ENCODE measurements around the gene RABGAP1L. TPM values are rescaled to one million over a fixed set of nuclear protein-coding genes. Genes with fewer than 3 reads are reported as not detected.

Gene RABGAP1L
- total RNA-seq, 4 donors from 2014 or later: 38.8 to 54.7 (median 50.5) TPM

- TF ChIP-seq, protein P1, sequence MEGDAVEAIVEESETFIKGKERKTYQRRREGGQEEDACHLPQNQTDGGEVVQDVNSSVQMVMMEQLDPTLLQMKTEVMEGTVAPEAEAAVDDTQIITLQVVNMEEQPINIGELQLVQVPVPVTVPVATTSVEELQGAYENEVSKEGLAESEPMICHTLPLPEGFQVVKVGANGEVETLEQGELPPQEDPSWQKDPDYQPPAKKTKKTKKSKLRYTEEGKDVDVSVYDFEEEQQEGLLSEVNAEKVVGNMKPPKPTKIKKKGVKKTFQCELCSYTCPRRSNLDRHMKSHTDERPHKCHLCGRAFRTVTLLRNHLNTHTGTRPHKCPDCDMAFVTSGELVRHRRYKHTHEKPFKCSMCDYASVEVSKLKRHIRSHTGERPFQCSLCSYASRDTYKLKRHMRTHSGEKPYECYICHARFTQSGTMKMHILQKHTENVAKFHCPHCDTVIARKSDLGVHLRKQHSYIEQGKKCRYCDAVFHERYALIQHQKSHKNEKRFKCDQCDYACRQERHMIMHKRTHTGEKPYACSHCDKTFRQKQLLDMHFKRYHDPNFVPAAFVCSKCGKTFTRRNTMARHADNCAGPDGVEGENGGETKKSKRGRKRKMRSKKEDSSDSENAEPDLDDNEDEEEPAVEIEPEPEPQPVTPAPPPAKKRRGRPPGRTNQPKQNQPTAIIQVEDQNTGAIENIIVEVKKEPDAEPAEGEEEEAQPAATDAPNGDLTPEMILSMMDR (IDR thresholded peaks at IDR 0.05): no peak
- TF ChIP-seq POLR2A (IDR thresholded peaks at IDR 0.05): no peak
- intact Hi-C loops (cut with DNase I; ENCODE audit: low total_unique reads): no loop called here
- H3K4me3 ChIP-seq (ENCODE audit: low read depth, poor library complexity, severe bottlenecking): no peak overlapping the region
- no peak for DNase-seq (ENCODE audit: low spot score in 2 of 2)
- WGBS, 2 donors: 64 to 66% methylated on average over 2 of the region's 2 CpGs
Observed at GRCh38 chr1:175003521-175003920, 844.2 kb downstream of the RABGAP1L start.

DNA sequence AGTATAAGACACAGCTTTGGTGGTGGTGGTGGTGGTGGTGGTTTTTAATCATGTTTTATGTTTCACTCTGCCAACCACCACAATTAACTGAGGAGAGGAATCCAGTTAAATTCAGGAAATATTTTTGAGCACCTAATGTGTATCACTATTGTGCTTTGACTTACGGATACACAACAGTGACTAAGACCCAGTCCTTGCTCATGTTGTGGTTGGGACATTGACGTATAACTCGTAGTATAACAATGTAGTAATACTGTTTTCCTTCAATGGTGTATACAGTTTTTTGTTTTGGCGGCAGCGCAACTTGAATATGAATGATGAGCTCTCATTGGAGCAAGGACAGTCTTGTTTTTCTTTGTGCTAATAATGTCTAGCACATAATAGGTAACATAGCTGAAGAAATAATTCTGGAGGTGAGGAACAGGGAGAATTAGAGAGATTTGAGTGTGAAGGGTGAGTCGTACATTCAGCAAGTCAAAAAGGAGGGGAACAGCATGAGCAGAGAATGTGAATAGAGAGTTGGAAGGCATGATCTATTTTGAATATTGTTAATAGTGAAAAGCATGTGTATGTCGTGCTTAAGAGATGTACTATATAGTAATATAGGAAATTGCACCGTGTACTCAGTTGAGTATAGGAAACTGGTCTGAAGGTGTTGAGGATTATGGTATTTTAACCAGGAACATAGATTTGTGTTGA is 845.9 kb downstream of the RABGAP1L start:
- no peak overlapping the region for H3K4me3 ChIP-seq (ENCODE audit: low read depth, poor library complexity, severe bottlenecking)
- no peak for DNase-seq (ENCODE audit: low spot score in 2 of 2)
- TF ChIP-seq POLR2A (IDR thresholded peaks at IDR 0.05): no peak
- TF ChIP-seq, protein P1 (IDR thresholded peaks at IDR 0.05): no peak
- intact Hi-C loops (cut with DNase I; ENCODE audit: low total_unique reads): no loop called here
- 88 to 90% methylated on average over 8 of the region's 8 CpGs for WGBS, 2 donors

GRCh38 chr1:175009532-175009931 is 850.2 kb downstream of the RABGAP1L start:
- H3K4me3 ChIP-seq (ENCODE audit: low read depth, poor library complexity, severe bottlenecking): no peak overlapping the region
- DNase-seq (ENCODE audit: low spot score in 2 of 2): no peak
- TF ChIP-seq, protein P1 (IDR thresholded peaks at IDR 0.05): no peak
- TF ChIP-seq POLR2A (IDR thresholded peaks at IDR 0.05): no peak
- WGBS, 2 donors: 83 to 88% methylated on average over 10 of the region's 10 CpGs
- intact Hi-C loops (cut with DNase I; ENCODE audit: low total_unique reads): no loop called here

- no peak for DNase-seq (ENCODE audit: low spot score in 2 of 2)
- TF ChIP-seq, protein P1 (IDR thresholded peaks at IDR 0.05): no peak
- no peak for TF ChIP-seq POLR2A (IDR thresholded peaks at IDR 0.05)
- intact Hi-C loops (cut with DNase I; ENCODE audit: low total_unique reads): no loop called here
- H3K4me3 ChIP-seq (ENCODE audit: low read depth, poor library complexity, severe bottlenecking): no peak overlapping the region
- WGBS, 2 donors: 52 to 72% methylated on average over 1 of the region's 1 CpG
Observed at GRCh38 chr1:175013445-175013844, 854.1 kb downstream of the RABGAP1L start.

DNA sequence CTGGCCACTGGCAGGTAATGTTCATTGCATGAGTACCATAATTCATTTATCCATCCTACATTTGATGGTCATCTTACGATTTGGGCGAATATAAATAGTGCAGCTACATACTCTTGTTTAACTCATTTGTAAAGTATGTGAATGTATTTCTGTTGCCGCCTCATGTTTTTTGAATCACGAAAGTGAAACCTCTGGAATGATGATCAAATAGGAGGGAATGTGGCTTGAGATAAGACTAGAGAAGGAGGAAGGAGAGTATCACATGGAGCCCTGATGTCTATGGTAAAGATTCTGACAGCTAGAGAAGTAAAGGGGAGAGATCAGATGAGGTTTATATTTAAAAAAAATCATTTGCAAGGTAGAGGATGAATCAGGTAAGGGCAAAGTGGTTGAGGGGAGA is 855.9 kb downstream of the RABGAP1L start:
- intact Hi-C loops (cut with DNase I; ENCODE audit: low total_unique reads): no loop called here
- H3K4me3 ChIP-seq (ENCODE audit: low read depth, poor library complexity, severe bottlenecking): no peak overlapping the region
- 94 to 95% methylated on average over 4 of the region's 4 CpGs for WGBS, 2 donors
- no peak for DNase-seq (ENCODE audit: low spot score in 2 of 2)
- no peak for TF ChIP-seq POLR2A (IDR thresholded peaks at IDR 0.05)
- TF ChIP-seq, protein P1 (IDR thresholded peaks at IDR 0.05): no peak

GRCh38 chr1:175019524-175019923 is 860.2 kb downstream of the RABGAP1L start:
- intact Hi-C loops (cut with DNase I; ENCODE audit: low total_unique reads): no loop called here
- 81 to 89% methylated on average over 3 of the region's 3 CpGs for WGBS, 2 donors
- H3K4me3 ChIP-seq (ENCODE audit: low read depth, poor library complexity, severe bottlenecking): no peak overlapping the region
- TF ChIP-seq, protein P1 (IDR thresholded peaks at IDR 0.05): no peak
- TF ChIP-seq POLR2A (IDR thresholded peaks at IDR 0.05): no peak
- DNase-seq (ENCODE audit: low spot score in 2 of 2): no peak

Data from lower leg skin (tissue), 4 donors.